ENCODE results near the gene SLC6A13.

DNA sequence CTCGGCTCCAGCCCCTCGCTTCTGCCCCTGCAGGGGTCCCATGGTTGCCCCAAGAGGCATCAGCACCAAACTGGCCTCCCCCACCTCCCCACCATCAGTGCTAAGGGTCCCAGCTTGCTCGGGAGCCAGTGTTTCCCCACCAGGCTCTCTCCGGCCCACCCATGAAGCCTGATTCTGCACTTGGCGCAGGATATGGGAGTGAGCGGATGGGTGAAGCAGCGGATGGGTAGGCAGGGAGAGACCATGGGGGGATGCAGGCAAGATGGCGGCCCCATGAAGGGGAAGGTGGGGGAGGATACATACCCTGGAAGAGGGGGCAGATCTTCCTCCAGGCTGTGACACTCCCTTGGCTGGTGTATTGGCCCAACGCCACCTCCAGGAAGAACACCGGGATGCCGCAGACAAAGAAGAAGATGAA, 58.4 kb downstream of the SLC6A13 start:
- no peak for TF ChIP-seq CTCF (conservative IDR thresholded peaks at IDR 0.05)
- TF ChIP-seq EZH2 (IDR thresholded peaks at IDR 0.05; ENCODE audit: low read depth), result no peak

Data from PC-9 (cell line).